ENCODE results near the gene KLK14. TPM values are rescaled to one million over a fixed set of nuclear protein-coding genes. Genes with fewer than 3 reads are reported as not detected.

KLK14 gene
- total and polyA plus RNA-seq, 2 of the 8 experiments (the other 6 are each of a cell fraction or from before 2014, with no cell fraction given): 0.09 to 1.2 TPM

GRCh38 chr19:51119101-51119500 lies 36.4 kb upstream of the KLK14 start (continued):
- TF ChIP-seq HDAC2 (IDR thresholded peaks at IDR 0.05; ENCODE audit: borderline replicate concordance in 1 of 2, low read depth in 2 of 2, low read length in 2 of 2): no peak
- TF ChIP-seq CTBP2 (IDR thresholded peaks at IDR 0.05; ENCODE audit: borderline replicate concordance, insufficient read depth, insufficient read length, low read length): no peak
